ENCODE data around the gene CRTAP.
"Not testable (repeated sequence)": the region's sequence is repeated elsewhere in the genome, so short reads cannot be mapped to it uniquely, and the experiment has no call there.

The CRTAP gene

DNA sequence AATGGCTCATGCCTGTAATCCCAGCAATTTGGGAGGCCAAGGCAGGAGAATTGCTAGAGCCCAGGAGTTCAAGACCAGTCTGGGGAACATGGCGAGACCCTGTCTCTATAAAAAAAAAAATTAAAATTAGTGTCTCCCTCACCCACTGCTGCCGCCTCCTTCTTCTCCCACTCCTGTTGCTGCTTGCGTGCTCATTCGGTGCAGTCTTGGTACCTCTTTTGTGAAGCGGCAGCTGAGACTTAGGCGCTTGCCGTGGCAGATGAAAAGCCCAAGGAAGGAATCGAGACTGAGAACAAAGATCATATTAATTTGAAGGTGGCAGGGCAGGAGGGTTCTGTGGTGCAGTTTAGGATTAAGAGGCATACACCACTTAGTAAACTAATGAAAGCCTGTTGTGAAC lies 36.9 kb upstream of the CRTAP start:
- H2AFZ ChIP-seq (ENCODE audit: low read depth, low read length) = no peak overlapping the region
- no peak overlapping the region for H4K8ac ChIP-seq (ENCODE audit: low read length)
- H3K4ac ChIP-seq (ENCODE audit: low read depth in 1 of 2, low read length in 2 of 2) = no peak overlapping the region
- no peak overlapping the region for H2BK12ac ChIP-seq (ENCODE audit: low read length in 2 of 2)
- H3K9me3 ChIP-seq (ENCODE audit: control insufficient read depth, low read length) = no peaks in the 10 kb centered on the region
- H3K27me3 ChIP-seq (ENCODE audit: control insufficient read depth in 1 of 2, insufficient read depth in 1 of 2, low read length in 2 of 2) = no peaks in the 10 kb centered on the region
- H3K36me3 ChIP-seq (ENCODE audit: control insufficient read depth in 1 of 2, insufficient read depth in 2 of 2, low read depth in 1 of 2, low read length in 2 of 2) = peaks cover 8 to 19% of the 10 kb centered on the region in 2 experiments
- no peak overlapping the region for H2BK120ac ChIP-seq (ENCODE audit: low read depth, low read length)
- peaks cover 43% of the 10 kb centered on the region for H3K79me1 ChIP-seq (replicated peaks; ENCODE audit: low read length, poor library complexity, severe bottlenecking)
- no peak overlapping the region for H2BK5ac ChIP-seq (ENCODE audit: low read depth, low read length, poor library complexity, severe bottlenecking)
- 96% methylated on average over 8 of the region's 8 CpGs for WGBS
- no peak for DNase-seq
- H3K4me3 ChIP-seq (ENCODE audit: insufficient read depth in 1 of 2, low read depth in 1 of 2, low read length in 2 of 2) = no peak overlapping the region
- H3K9ac ChIP-seq (ENCODE audit: low read length) = no peak overlapping the region
- H4K91ac ChIP-seq (ENCODE audit: low read length) = no peak overlapping the region
- no peak overlapping the region for H3K23ac ChIP-seq (ENCODE audit: low read length in 2 of 2)
- H3K14ac ChIP-seq (ENCODE audit: low read length in 2 of 2) = no peak overlapping the region
- peaks cover 2% of the 10 kb centered on the region for H3K4me1 ChIP-seq (ENCODE audit: control insufficient read depth, insufficient read depth, low read depth, low read length)
- no peak overlapping the region for H3K18ac ChIP-seq (ENCODE audit: low read depth in 1 of 2, low read length in 2 of 2)
- no peak overlapping the region for H3K27ac ChIP-seq (ENCODE audit: low read length, poor library complexity, severe bottlenecking)
- H2BK15ac ChIP-seq (ENCODE audit: low read depth, poor library complexity, severe bottlenecking) = no peak overlapping the region
- H3K4me2 ChIP-seq (ENCODE audit: low read length, poor library complexity, severe bottlenecking) = no peak overlapping the region
- no peak overlapping the region for H2AK5ac ChIP-seq (ENCODE audit: low read length, severe bottlenecking)

DNA sequence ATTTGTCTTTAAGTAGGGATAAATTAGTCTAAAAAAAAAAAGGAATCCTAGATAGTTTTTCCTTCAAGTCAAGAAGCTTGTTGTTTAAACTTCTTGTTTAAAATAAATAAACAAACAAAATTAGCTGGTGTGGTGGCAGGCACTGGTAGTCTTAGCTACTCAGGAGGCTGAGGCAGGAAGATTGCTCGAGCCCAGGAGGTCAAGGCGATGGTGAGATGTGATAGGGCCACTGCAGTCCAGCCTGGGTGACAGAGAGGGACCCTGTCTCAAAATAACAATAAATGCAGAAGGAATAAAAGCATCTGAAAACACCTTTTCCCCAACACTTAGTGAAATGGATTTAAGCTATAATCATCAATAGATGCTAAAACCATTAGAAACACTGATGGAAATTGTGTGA lies 35.8 kb upstream of the CRTAP start:
- no peak for DNase-seq
- Histone ChIP-seq H2BK120ac (ENCODE audit: low read depth, low read length) (no peak overlapping the region), H3K36me3 (ENCODE audit: control insufficient read depth in 1 of 2, insufficient read depth in 2 of 2, low read depth in 1 of 2, low read length in 2 of 2) (peaks cover 5 to 13% of the 10 kb centered on the region in 2 experiments), H2BK5ac (ENCODE audit: low read depth, low read length, poor library complexity, severe bottlenecking) (no peak overlapping the region), H2AK5ac (ENCODE audit: low read length, severe bottlenecking) (no peak overlapping the region), H3K4me2 (ENCODE audit: low read length, poor library complexity, severe bottlenecking) (no peak overlapping the region), H3K14ac (ENCODE audit: low read length in 2 of 2) (no peak overlapping the region), H3K79me1 (replicated peaks; ENCODE audit: low read length, poor library complexity, severe bottlenecking) (peaks cover 43% of the 10 kb centered on the region), H3K27me3 (ENCODE audit: control insufficient read depth in 1 of 2, insufficient read depth in 1 of 2, low read length in 2 of 2) (no peaks in the 10 kb centered on the region), H2BK15ac (ENCODE audit: low read depth, poor library complexity, severe bottlenecking) (no peak overlapping the region), H3K18ac (ENCODE audit: low read depth in 1 of 2, low read length in 2 of 2) (peak overlapping the region in 1 of 2 experiments; percentile 21), H3K9me3 (ENCODE audit: control insufficient read depth, low read length) (no peaks in the 10 kb centered on the region), H2AFZ (ENCODE audit: low read depth, low read length) (no peak overlapping the region), H2BK12ac (ENCODE audit: low read length in 2 of 2) (no peak overlapping the region), H4K8ac (ENCODE audit: low read length) (no peak overlapping the region), H3K4me1 (ENCODE audit: control insufficient read depth, insufficient read depth, low read depth, low read length) (peaks cover 2% of the 10 kb centered on the region), H4K91ac (ENCODE audit: low read length) (no peak overlapping the region), H3K4me3 (ENCODE audit: insufficient read depth in 1 of 2, low read depth in 1 of 2, low read length in 2 of 2) (no peak overlapping the region), H3K23ac (ENCODE audit: low read length in 2 of 2) (no peak overlapping the region), H3K9ac (ENCODE audit: low read length) (no peak overlapping the region), H3K4ac (ENCODE audit: low read depth in 1 of 2, low read length in 2 of 2) (no peak overlapping the region), H3K27ac (ENCODE audit: low read length, poor library complexity, severe bottlenecking) (no peak overlapping the region)
- 100% methylated on average over 2 of the region's 2 CpGs for WGBS

DNA sequence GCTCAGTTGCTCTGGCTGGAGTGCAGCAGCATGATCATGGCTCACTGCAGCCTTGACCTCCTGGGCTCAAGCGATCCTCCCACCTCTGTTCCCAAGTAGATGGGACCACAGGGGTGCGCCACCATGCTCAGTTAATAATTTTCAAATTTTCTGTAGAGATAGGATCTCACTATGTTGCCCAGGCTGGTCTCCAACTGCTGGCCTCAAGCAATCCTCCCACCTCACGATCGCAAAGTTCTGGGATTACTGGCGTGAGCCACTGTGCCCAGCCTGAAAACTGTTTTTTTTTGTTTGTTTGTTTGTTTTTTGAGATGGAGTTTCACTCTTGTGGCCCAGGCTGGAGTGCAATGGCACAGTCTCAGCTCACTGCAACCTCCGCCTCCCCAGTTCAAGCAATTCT lies 34.0 kb upstream of the CRTAP start:
- H2AK5ac ChIP-seq (ENCODE audit: low read length, severe bottlenecking); H3K27me3 ChIP-seq (ENCODE audit: control insufficient read depth in 1 of 2, insufficient read depth in 1 of 2, low read length in 2 of 2); H4K8ac ChIP-seq (ENCODE audit: low read length); H2AFZ ChIP-seq (ENCODE audit: low read depth, low read length); H2BK120ac ChIP-seq (ENCODE audit: low read depth, low read length); H3K9me3 ChIP-seq (ENCODE audit: control insufficient read depth, low read length); H3K4me2 ChIP-seq (ENCODE audit: low read length, poor library complexity, severe bottlenecking); H3K4me3 ChIP-seq (ENCODE audit: insufficient read depth in 1 of 2, low read depth in 1 of 2, low read length in 2 of 2); H3K14ac ChIP-seq (ENCODE audit: low read length in 2 of 2); H3K4ac ChIP-seq (ENCODE audit: low read depth in 1 of 2, low read length in 2 of 2); H3K9ac ChIP-seq (ENCODE audit: low read length); H2BK15ac ChIP-seq (ENCODE audit: low read depth, poor library complexity, severe bottlenecking); DNase-seq; H3K27ac ChIP-seq (ENCODE audit: low read length, poor library complexity, severe bottlenecking); H3K18ac ChIP-seq (ENCODE audit: low read depth in 1 of 2, low read length in 2 of 2); H2BK12ac ChIP-seq (ENCODE audit: low read length in 2 of 2); H2BK5ac ChIP-seq (ENCODE audit: low read depth, low read length, poor library complexity, severe bottlenecking); H4K91ac ChIP-seq (ENCODE audit: low read length); H3K4me1 ChIP-seq (ENCODE audit: control insufficient read depth, insufficient read depth, low read depth, low read length); H3K23ac ChIP-seq (ENCODE audit: low read length in 2 of 2): not testable (repeated sequence)
- Histone ChIP-seq H3K36me3 (ENCODE audit: control insufficient read depth in 1 of 2, insufficient read depth in 2 of 2, low read depth in 1 of 2, low read length in 2 of 2) (peaks cover 5 to 17% of the 10 kb centered on the region in 2 experiments), H3K79me1 (replicated peaks; ENCODE audit: low read length, poor library complexity, severe bottlenecking) (peaks cover 41% of the 10 kb centered on the region)
- 93% methylated on average over 6 of the region's 6 CpGs for WGBS

DNA sequence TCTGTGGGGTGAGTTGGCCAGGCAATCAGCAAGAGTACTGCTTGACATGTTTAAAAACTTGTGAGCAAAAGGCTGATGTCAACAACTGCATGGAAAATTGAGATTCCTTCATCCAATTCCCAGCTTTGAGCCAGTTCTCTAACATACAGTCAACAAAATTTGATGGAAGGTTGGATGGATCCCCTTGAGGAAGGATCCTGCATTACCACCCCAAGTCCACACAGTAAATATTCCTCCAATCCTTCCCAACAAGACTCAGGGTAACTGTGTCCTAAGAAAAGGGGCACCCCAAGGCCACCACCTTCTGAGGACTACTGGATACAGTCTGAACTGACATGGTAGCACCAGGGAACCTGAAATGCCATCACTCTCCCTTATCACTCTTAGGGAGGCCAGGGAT lies 32.0 kb upstream of the CRTAP start:
- H3K4me3 ChIP-seq (ENCODE audit: insufficient read depth in 1 of 2, low read depth in 1 of 2, low read length in 2 of 2) = no peak overlapping the region
- no peaks in the 10 kb centered on the region for H3K27me3 ChIP-seq (ENCODE audit: control insufficient read depth in 1 of 2, insufficient read depth in 1 of 2, low read length in 2 of 2)
- H3K4ac ChIP-seq (ENCODE audit: low read depth in 1 of 2, low read length in 2 of 2) = no peak overlapping the region
- H3K14ac ChIP-seq (ENCODE audit: low read length in 2 of 2) = peak overlapping the region in 1 of 2 experiments; percentile 48
- H2BK120ac ChIP-seq (ENCODE audit: low read depth, low read length) = no peak overlapping the region
- H3K4me1 ChIP-seq (ENCODE audit: control insufficient read depth, insufficient read depth, low read depth, low read length) = no peaks in the 10 kb centered on the region
- H3K36me3 ChIP-seq (ENCODE audit: control insufficient read depth in 1 of 2, insufficient read depth in 2 of 2, low read depth in 1 of 2, low read length in 2 of 2) = peaks cover 0 to 10% of the 10 kb centered on the region in 2 experiments
- H3K9ac ChIP-seq (ENCODE audit: low read length) = no peak overlapping the region
- no peak overlapping the region for H2BK12ac ChIP-seq (ENCODE audit: low read length in 2 of 2)
- H4K8ac ChIP-seq (ENCODE audit: low read length) = no peak overlapping the region
- no peak overlapping the region for H2AK5ac ChIP-seq (ENCODE audit: low read length, severe bottlenecking)
- no peak overlapping the region for H3K18ac ChIP-seq (ENCODE audit: low read depth in 1 of 2, low read length in 2 of 2)
- no peaks in the 10 kb centered on the region for H3K9me3 ChIP-seq (ENCODE audit: control insufficient read depth, low read length)
- H2AFZ ChIP-seq (ENCODE audit: low read depth, low read length) = no peak overlapping the region
- H3K27ac ChIP-seq (ENCODE audit: low read length, poor library complexity, severe bottlenecking) = no peak overlapping the region
- H3K79me1 ChIP-seq (replicated peaks; ENCODE audit: low read length, poor library complexity, severe bottlenecking) = peaks cover 37% of the 10 kb centered on the region
- H3K23ac ChIP-seq (ENCODE audit: low read length in 2 of 2) = no peak overlapping the region
- no peak overlapping the region for H3K4me2 ChIP-seq (ENCODE audit: low read length, poor library complexity, severe bottlenecking)
- no peak overlapping the region for H2BK5ac ChIP-seq (ENCODE audit: low read depth, low read length, poor library complexity, severe bottlenecking)
- no peak for DNase-seq
- no peak overlapping the region for H2BK15ac ChIP-seq (ENCODE audit: low read depth, poor library complexity, severe bottlenecking)
- H4K91ac ChIP-seq (ENCODE audit: low read length) = no peak overlapping the region
